Measurements from ENCODE around the gene TRIM14. TPM values are rescaled to one million over a fixed set of nuclear protein-coding genes. Genes with fewer than 3 reads are reported as not detected.
"Not testable (repeated sequence)": the region's sequence is repeated elsewhere in the genome, so short reads cannot be mapped to it uniquely, and the experiment has no call there.

The TRIM14 gene
- polyA plus RNA-seq, 2 donors: 9.3 to 12.2 TPM

GRCh38 chr9:98080780-98081179, 38.2 kb downstream of the TRIM14 start:
- peak overlapping the region; percentile 20 to 79 for H3K27ac ChIP-seq (ENCODE audit: low read depth in 2 of 2, low read length in 1 of 2)
- H3K36me3 ChIP-seq (ENCODE audit: control insufficient read depth in 2 of 2, insufficient read depth in 2 of 2, low read length in 1 of 2): peaks cover 6 to 27% of the 10 kb centered on the region in 2 donors
- WGBS, 2 donors: 90% methylated on average over 12 of the region's 12 CpGs
- H3K4me1 ChIP-seq (ENCODE audit: control insufficient read depth in 2 of 2, insufficient read depth in 2 of 2, low read length in 1 of 2): peaks cover 0 to 3% of the 10 kb centered on the region in 2 donors
- H3K27me3 ChIP-seq (ENCODE audit: control insufficient read depth in 1 of 2, insufficient read depth in 2 of 2, low read length in 2 of 2): no peaks in the 10 kb centered on the region
- no peak overlapping the region for H3K4me3 ChIP-seq (ENCODE audit: low read depth in 1 of 2, low read length in 2 of 2)
- no peaks in the 10 kb centered on the region for H3K9me3 ChIP-seq (ENCODE audit: control insufficient read depth in 2 of 2, insufficient read depth in 1 of 2, low read depth in 1 of 2, low read length in 1 of 2)

GRCh38 chr9:98080326-98080725, 38.7 kb downstream of the TRIM14 start:
- Histone ChIP-seq H3K36me3 (ENCODE audit: control insufficient read depth in 2 of 2, insufficient read depth in 2 of 2, low read length in 1 of 2) (peaks cover 6 to 27% of the 10 kb centered on the region in 2 donors), H3K4me1 (ENCODE audit: control insufficient read depth in 2 of 2, insufficient read depth in 2 of 2, low read length in 1 of 2) (peaks cover 0 to 3% of the 10 kb centered on the region in 2 donors)
- WGBS, 2 donors: 95 to 97% methylated on average over 1 of the region's 1 CpG

GRCh38 chr9:98078895-98079294, 40.1 kb downstream of the TRIM14 start:
- Histone ChIP-seq H3K4me3 (ENCODE audit: low read depth in 1 of 2, low read length in 2 of 2) (no peak overlapping the region), H3K27ac (ENCODE audit: low read depth in 2 of 2, low read length in 1 of 2) (no peak overlapping the region), H3K36me3 (ENCODE audit: control insufficient read depth in 2 of 2, insufficient read depth in 2 of 2, low read length in 1 of 2) (peaks cover 6 to 24% of the 10 kb centered on the region in 2 donors), H3K9me3 (ENCODE audit: control insufficient read depth in 2 of 2, insufficient read depth in 1 of 2, low read depth in 1 of 2, low read length in 1 of 2) (no peaks in the 10 kb centered on the region), H3K4me1 (ENCODE audit: control insufficient read depth in 2 of 2, insufficient read depth in 2 of 2, low read length in 1 of 2) (peaks cover 0 to 3% of the 10 kb centered on the region in 2 donors), H3K27me3 (ENCODE audit: control insufficient read depth in 1 of 2, insufficient read depth in 2 of 2, low read length in 2 of 2) (no peaks in the 10 kb centered on the region)
- 79 to 80% methylated on average over 5 of the region's 5 CpGs for WGBS, 2 donors

More at GRCh38 chr9:98080326-98080725, 38.7 kb downstream of the TRIM14 start:
- H3K9me3 ChIP-seq (ENCODE audit: control insufficient read depth in 2 of 2, insufficient read depth in 1 of 2, low read depth in 1 of 2, low read length in 1 of 2): no peaks in the 10 kb centered on the region
- no peak overlapping the region for H3K4me3 ChIP-seq (ENCODE audit: low read depth in 1 of 2, low read length in 2 of 2)
- no peaks in the 10 kb centered on the region for H3K27me3 ChIP-seq (ENCODE audit: control insufficient read depth in 1 of 2, insufficient read depth in 2 of 2, low read length in 2 of 2)
- H3K27ac ChIP-seq (ENCODE audit: low read depth in 2 of 2, low read length in 1 of 2): no peak overlapping the region

GRCh38 chr9:98076514-98076890, 42.5 kb downstream of the TRIM14 start:
- H3K4me1 ChIP-seq (ENCODE audit: control insufficient read depth in 2 of 2, insufficient read depth in 2 of 2, low read length in 1 of 2): peaks cover 0 to 13% of the 10 kb centered on the region in 2 donors
- not testable (repeated sequence) for H3K27ac ChIP-seq (ENCODE audit: low read depth in 2 of 2, low read length in 1 of 2); H3K27me3 ChIP-seq (ENCODE audit: control insufficient read depth in 1 of 2, insufficient read depth in 2 of 2, low read length in 2 of 2); H3K9me3 ChIP-seq (ENCODE audit: control insufficient read depth in 2 of 2, insufficient read depth in 1 of 2, low read depth in 1 of 2, low read length in 1 of 2); H3K4me3 ChIP-seq (ENCODE audit: low read depth in 1 of 2, low read length in 2 of 2)
- 83% methylated on average over 8 of the region's 8 CpGs for WGBS, 2 donors
- H3K36me3 ChIP-seq (ENCODE audit: control insufficient read depth in 2 of 2, insufficient read depth in 2 of 2, low read length in 1 of 2): peaks cover 6 to 18% of the 10 kb centered on the region in 2 donors

GRCh38 chr9:98075332-98075805, 43.7 kb downstream of the TRIM14 start:
- WGBS, 2 donors: 22 to 28% methylated on average over 6 of the region's 6 CpGs
- no peaks in the 10 kb centered on the region for H3K9me3 ChIP-seq (ENCODE audit: control insufficient read depth in 2 of 2, insufficient read depth in 1 of 2, low read depth in 1 of 2, low read length in 1 of 2)
- peak overlapping the region; percentile 59 to 60 for H3K27ac ChIP-seq (ENCODE audit: low read depth in 2 of 2, low read length in 1 of 2)
- no peaks in the 10 kb centered on the region for H3K27me3 ChIP-seq (ENCODE audit: control insufficient read depth in 1 of 2, insufficient read depth in 2 of 2, low read length in 2 of 2)
- H3K36me3 ChIP-seq (ENCODE audit: control insufficient read depth in 2 of 2, insufficient read depth in 2 of 2, low read length in 1 of 2): peaks cover 0 to 8% of the 10 kb centered on the region in 2 donors
- H3K4me1 ChIP-seq (ENCODE audit: control insufficient read depth in 2 of 2, insufficient read depth in 2 of 2, low read length in 1 of 2): peaks cover 0 to 11% of the 10 kb centered on the region in 2 donors
- H3K4me3 ChIP-seq (ENCODE audit: low read depth in 1 of 2, low read length in 2 of 2): no peak overlapping the region

- Histone ChIP-seq H3K4me1 (ENCODE audit: control insufficient read depth in 2 of 2, insufficient read depth in 2 of 2, low read length in 1 of 2) (peaks cover 0 to 11% of the 10 kb centered on the region in 2 donors), H3K27ac (ENCODE audit: low read depth in 2 of 2, low read length in 1 of 2) (peak overlapping the region; percentile 60 to 74), H3K27me3 (ENCODE audit: control insufficient read depth in 1 of 2, insufficient read depth in 2 of 2, low read length in 2 of 2) (no peaks in the 10 kb centered on the region), H3K4me3 (ENCODE audit: low read depth in 1 of 2, low read length in 2 of 2) (no peak overlapping the region), H3K9me3 (ENCODE audit: control insufficient read depth in 2 of 2, insufficient read depth in 1 of 2, low read depth in 1 of 2, low read length in 1 of 2) (no peaks in the 10 kb centered on the region), H3K36me3 (ENCODE audit: control insufficient read depth in 2 of 2, insufficient read depth in 2 of 2, low read length in 1 of 2) (peaks cover 0 to 5% of the 10 kb centered on the region in 2 donors)
- 27 to 28% methylated on average over 13 of the region's 13 CpGs for WGBS, 2 donors
Observed at GRCh38 chr9:98074115-98074990, 44.7 kb downstream of the TRIM14 start.

- Histone ChIP-seq H3K9me3 (ENCODE audit: control insufficient read depth in 2 of 2, insufficient read depth in 1 of 2, low read depth in 1 of 2, low read length in 1 of 2) (no peaks in the 10 kb centered on the region), H3K4me1 (ENCODE audit: control insufficient read depth in 2 of 2, insufficient read depth in 2 of 2, low read length in 1 of 2) (peaks cover 0 to 11% of the 10 kb centered on the region in 2 donors), H3K4me3 (ENCODE audit: low read depth in 1 of 2, low read length in 2 of 2) (no peak overlapping the region), H3K27ac (ENCODE audit: low read depth in 2 of 2, low read length in 1 of 2) (peak overlapping the region; percentile 91 to 92), H3K27me3 (ENCODE audit: control insufficient read depth in 1 of 2, insufficient read depth in 2 of 2, low read length in 2 of 2) (no peaks in the 10 kb centered on the region), H3K36me3 (ENCODE audit: control insufficient read depth in 2 of 2, insufficient read depth in 2 of 2, low read length in 1 of 2) (no peaks in the 10 kb centered on the region)
- WGBS, 2 donors: 61 to 71% methylated on average over 9 of the region's 9 CpGs
Observed at GRCh38 chr9:98071737-98072136, 47.3 kb downstream of the TRIM14 start.

GRCh38 chr9:98070704-98071103, 48.3 kb downstream of the TRIM14 start:
- H3K27me3 ChIP-seq (ENCODE audit: control insufficient read depth in 1 of 2, insufficient read depth in 2 of 2, low read length in 2 of 2): no peaks in the 10 kb centered on the region
- peaks cover 0 to 3% of the 10 kb centered on the region in 2 donors for H3K36me3 ChIP-seq (ENCODE audit: control insufficient read depth in 2 of 2, insufficient read depth in 2 of 2, low read length in 1 of 2)
- no peaks in the 10 kb centered on the region for H3K9me3 ChIP-seq (ENCODE audit: control insufficient read depth in 2 of 2, insufficient read depth in 1 of 2, low read depth in 1 of 2, low read length in 1 of 2)
- H3K27ac ChIP-seq (ENCODE audit: low read depth in 2 of 2, low read length in 1 of 2): peak overlapping the region in 1 of 2 donors; percentile 92
- H3K4me1 ChIP-seq (ENCODE audit: control insufficient read depth in 2 of 2, insufficient read depth in 2 of 2, low read length in 1 of 2): peaks cover 0 to 11% of the 10 kb centered on the region in 2 donors
- 95 to 98% methylated on average over 7 of the region's 7 CpGs for WGBS, 2 donors
- H3K4me3 ChIP-seq (ENCODE audit: low read depth in 1 of 2, low read length in 2 of 2): no peak overlapping the region

GRCh38 chr9:98069551-98069950, 49.5 kb downstream of the TRIM14 start:
- H3K9me3 ChIP-seq (ENCODE audit: control insufficient read depth in 2 of 2, insufficient read depth in 1 of 2, low read depth in 1 of 2, low read length in 1 of 2): no peaks in the 10 kb centered on the region
- H3K4me3 ChIP-seq (ENCODE audit: low read depth in 1 of 2, low read length in 2 of 2): no peak overlapping the region
- H3K27ac ChIP-seq (ENCODE audit: low read depth in 2 of 2, low read length in 1 of 2): no peak overlapping the region
- peaks cover 2 to 5% of the 10 kb centered on the region in 2 donors for H3K36me3 ChIP-seq (ENCODE audit: control insufficient read depth in 2 of 2, insufficient read depth in 2 of 2, low read length in 1 of 2)
- WGBS, 2 donors: 96 to 98% methylated on average over 6 of the region's 6 CpGs
- H3K27me3 ChIP-seq (ENCODE audit: control insufficient read depth in 1 of 2, insufficient read depth in 2 of 2, low read length in 2 of 2): no peaks in the 10 kb centered on the region
- peaks cover 0 to 11% of the 10 kb centered on the region in 2 donors for H3K4me1 ChIP-seq (ENCODE audit: control insufficient read depth in 2 of 2, insufficient read depth in 2 of 2, low read length in 1 of 2)

Data from esophagus (tissue), 2 donors.